Measurements from ENCODE around the gene PRKAR2B.
"Not testable (repeated sequence)": the region's sequence is repeated elsewhere in the genome, so short reads cannot be mapped to it uniquely, and the experiment has no call there.

PRKAR2B gene

DNA sequence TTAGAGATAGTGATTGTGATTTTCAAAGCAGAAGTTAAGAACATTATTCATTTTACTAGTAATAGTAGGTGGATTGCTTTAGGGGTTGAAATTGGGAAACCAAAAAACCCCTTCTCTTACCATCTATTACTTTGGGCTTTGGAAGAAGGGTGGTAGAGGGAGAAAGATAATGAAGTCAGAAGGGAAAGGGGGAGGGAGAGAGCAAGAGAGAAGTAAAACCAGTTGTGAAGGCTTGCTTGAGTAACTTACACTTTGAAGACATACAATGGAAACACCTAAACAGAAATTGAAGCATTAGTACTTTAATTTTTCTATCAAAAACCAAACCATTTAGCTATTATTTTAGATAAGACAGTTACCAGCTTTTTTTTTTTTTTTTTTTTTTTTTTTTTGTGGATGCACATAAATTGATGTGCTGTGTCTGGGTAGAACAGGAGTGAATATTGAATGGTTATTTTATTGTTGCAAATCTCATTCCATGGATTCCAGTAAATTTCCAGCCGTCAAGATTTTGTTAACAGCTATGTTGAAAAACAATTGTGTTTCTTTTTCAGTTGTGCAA, 5.5 kb downstream of the PRKAR2B start:
- H3K36me3 ChIP-seq (ENCODE audit: low read depth), result no peaks in the 10 kb centered on the region
- peaks cover 52% of the 10 kb centered on the region for H3K27me3 ChIP-seq (ENCODE audit: insufficient read depth, poor library complexity, severe bottlenecking)
- H3K4me1 ChIP-seq (ENCODE audit: insufficient read depth, poor library complexity, severe bottlenecking), result no peaks in the 10 kb centered on the region
- TF ChIP-seq, protein P1, sequence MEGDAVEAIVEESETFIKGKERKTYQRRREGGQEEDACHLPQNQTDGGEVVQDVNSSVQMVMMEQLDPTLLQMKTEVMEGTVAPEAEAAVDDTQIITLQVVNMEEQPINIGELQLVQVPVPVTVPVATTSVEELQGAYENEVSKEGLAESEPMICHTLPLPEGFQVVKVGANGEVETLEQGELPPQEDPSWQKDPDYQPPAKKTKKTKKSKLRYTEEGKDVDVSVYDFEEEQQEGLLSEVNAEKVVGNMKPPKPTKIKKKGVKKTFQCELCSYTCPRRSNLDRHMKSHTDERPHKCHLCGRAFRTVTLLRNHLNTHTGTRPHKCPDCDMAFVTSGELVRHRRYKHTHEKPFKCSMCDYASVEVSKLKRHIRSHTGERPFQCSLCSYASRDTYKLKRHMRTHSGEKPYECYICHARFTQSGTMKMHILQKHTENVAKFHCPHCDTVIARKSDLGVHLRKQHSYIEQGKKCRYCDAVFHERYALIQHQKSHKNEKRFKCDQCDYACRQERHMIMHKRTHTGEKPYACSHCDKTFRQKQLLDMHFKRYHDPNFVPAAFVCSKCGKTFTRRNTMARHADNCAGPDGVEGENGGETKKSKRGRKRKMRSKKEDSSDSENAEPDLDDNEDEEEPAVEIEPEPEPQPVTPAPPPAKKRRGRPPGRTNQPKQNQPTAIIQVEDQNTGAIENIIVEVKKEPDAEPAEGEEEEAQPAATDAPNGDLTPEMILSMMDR (IDR thresholded peaks at IDR 0.05; ENCODE audit: poor library complexity, severe bottlenecking), result no peak
- ATAC-seq (ENCODE audit: low read depth), result no peak
- no peak overlapping the region for H3K27ac ChIP-seq (ENCODE audit: poor library complexity, severe bottlenecking)
- no peak overlapping the region for H3K4me3 ChIP-seq (ENCODE audit: severe bottlenecking)
- no peaks in the 10 kb centered on the region for H3K9me3 ChIP-seq (ENCODE audit: severe bottlenecking)
- DNase-seq (ENCODE audit: low spot score), result no peak

DNA sequence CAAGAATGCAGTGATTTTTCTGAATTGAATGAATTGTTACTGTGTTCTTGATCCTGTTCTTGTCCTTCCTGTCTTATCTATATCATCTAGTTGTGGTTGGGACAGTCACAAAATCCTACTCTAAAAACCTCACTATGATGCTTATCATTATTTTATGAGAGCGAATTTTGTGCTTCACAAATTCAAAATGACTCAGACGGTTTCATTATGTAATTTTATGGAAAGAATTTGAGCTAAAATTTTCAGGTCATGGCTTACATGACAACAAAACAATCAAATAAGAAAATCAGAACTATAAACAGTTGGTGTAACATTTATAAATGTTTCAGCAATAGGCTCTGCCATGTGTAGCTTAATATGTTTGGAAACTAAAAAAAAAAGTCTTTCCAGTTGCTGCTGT, 6.9 kb downstream of the PRKAR2B start:
- no peak for ATAC-seq (ENCODE audit: low read depth)
- DNase-seq (ENCODE audit: low spot score), result no peak
- TF ChIP-seq, protein P1 (IDR thresholded peaks at IDR 0.05; ENCODE audit: poor library complexity, severe bottlenecking), result no peak

DNA sequence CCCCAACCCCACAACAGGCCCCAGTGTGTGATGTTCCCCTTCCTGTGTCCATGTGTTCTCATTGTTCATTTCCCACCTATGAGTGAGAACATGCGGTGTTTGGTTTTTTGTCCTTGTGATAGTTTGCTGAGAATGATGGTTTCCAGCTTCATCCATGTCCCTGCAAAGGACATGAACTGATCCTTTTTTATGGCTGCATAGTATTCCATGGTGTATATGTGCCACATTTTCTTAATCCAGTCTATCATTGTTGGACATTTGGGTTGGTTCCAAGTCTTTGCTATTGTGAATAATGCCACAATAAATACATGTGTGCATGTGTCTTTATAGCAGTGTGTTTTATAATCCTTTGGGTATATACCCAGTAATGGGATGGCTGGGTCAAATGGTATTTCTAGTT, 10.5 kb downstream of the PRKAR2B start:
- ATAC-seq (ENCODE audit: low read depth); H3K9me3 ChIP-seq (ENCODE audit: severe bottlenecking); H3K4me3 ChIP-seq (ENCODE audit: severe bottlenecking); H3K4me1 ChIP-seq (ENCODE audit: insufficient read depth, poor library complexity, severe bottlenecking); H3K36me3 ChIP-seq (ENCODE audit: low read depth); H3K27ac ChIP-seq (ENCODE audit: poor library complexity, severe bottlenecking); DNase-seq (ENCODE audit: low spot score): not testable (repeated sequence)
- H3K27me3 ChIP-seq (ENCODE audit: insufficient read depth, poor library complexity, severe bottlenecking), result peaks cover 31% of the 10 kb centered on the region

More for the DNA sequence above, 6.9 kb downstream of the PRKAR2B start:
- peaks cover 39% of the 10 kb centered on the region for H3K27me3 ChIP-seq (ENCODE audit: insufficient read depth, poor library complexity, severe bottlenecking)
- H3K36me3 ChIP-seq (ENCODE audit: low read depth), result no peaks in the 10 kb centered on the region
- H3K4me3 ChIP-seq (ENCODE audit: severe bottlenecking), result no peak overlapping the region
- no peaks in the 10 kb centered on the region for H3K9me3 ChIP-seq (ENCODE audit: severe bottlenecking)
- H3K27ac ChIP-seq (ENCODE audit: poor library complexity, severe bottlenecking), result no peak overlapping the region
- no peaks in the 10 kb centered on the region for H3K4me1 ChIP-seq (ENCODE audit: insufficient read depth, poor library complexity, severe bottlenecking)

DNA sequence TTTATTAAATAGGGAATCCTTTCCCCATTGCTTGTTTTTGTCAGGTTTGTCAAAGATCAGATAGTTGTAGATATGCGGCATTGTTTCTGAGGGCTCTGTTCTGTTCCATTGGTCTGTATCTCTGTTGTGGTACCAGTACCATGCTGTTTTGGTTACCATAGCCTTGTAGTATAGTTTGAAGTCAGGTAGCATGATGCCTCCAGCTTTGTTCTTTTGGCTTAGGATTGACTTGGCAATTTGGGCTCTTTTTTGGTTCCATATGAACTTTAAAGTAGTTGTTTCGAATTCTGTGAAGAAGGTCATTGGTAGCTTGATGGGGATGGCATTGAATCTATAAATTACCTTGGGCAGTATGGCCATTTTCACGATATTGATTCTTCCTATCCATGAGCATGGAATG, 11.6 kb downstream of the PRKAR2B start:
- H3K36me3 ChIP-seq (ENCODE audit: low read depth), result not testable (repeated sequence)

DNA sequence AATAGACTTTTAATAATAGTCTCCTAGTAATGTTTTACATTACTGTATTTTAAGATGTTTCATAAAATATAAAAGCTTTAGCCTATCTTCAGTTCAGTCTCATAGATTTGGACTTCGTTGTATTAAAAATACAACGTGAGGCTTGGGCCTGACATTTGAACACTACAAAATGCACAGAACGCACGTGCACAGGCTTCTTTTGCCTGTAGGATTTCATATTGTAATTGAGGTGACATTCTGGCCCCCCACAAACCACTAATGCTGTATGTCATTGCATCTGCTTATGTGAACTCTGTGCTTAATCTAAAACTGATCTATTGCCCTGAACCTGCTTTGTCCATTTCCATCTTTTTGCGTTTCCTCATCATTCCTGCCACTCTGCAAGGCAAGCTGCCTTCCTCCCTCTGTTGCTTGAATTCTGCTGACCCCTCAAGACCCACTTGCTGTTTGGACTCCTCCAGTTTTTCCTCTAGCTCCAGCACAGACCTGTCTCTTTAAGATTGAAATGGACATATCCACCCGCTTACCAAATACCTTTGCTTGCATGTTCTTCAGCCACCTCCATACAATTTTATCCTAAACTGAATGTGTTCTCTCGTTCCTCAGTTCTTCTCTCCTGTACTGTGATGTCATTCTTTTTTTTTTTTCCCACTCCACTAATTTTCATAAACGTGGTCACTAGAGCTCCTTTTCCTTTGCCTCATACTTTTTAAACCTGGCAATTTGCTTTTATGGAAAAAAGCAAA, 12.4 kb downstream of the PRKAR2B start:
- ATAC-seq (ENCODE audit: low read depth) (no peak), DNase-seq (ENCODE audit: low spot score) (no peak)
- no peaks in the 10 kb centered on the region for H3K9me3 ChIP-seq (ENCODE audit: severe bottlenecking)
- H3K36me3 ChIP-seq (ENCODE audit: low read depth), result no peaks in the 10 kb centered on the region
- H3K27me3 ChIP-seq (ENCODE audit: insufficient read depth, poor library complexity, severe bottlenecking), result peaks cover 31% of the 10 kb centered on the region
- no peak overlapping the region for H3K27ac ChIP-seq (ENCODE audit: poor library complexity, severe bottlenecking)
- TF ChIP-seq, protein P1 (IDR thresholded peaks at IDR 0.05; ENCODE audit: poor library complexity, severe bottlenecking), result no peak
- no peak overlapping the region for H3K4me3 ChIP-seq (ENCODE audit: severe bottlenecking)
- H3K4me1 ChIP-seq (ENCODE audit: insufficient read depth, poor library complexity, severe bottlenecking), result no peaks in the 10 kb centered on the region

More for the DNA sequence above, 11.6 kb downstream of the PRKAR2B start:
- H3K4me1 ChIP-seq (ENCODE audit: insufficient read depth, poor library complexity, severe bottlenecking); ATAC-seq (ENCODE audit: low read depth); H3K9me3 ChIP-seq (ENCODE audit: severe bottlenecking); H3K27ac ChIP-seq (ENCODE audit: poor library complexity, severe bottlenecking); DNase-seq (ENCODE audit: low spot score); H3K4me3 ChIP-seq (ENCODE audit: severe bottlenecking): not testable (repeated sequence)
- H3K27me3 ChIP-seq (ENCODE audit: insufficient read depth, poor library complexity, severe bottlenecking), result peaks cover 30% of the 10 kb centered on the region

DNA sequence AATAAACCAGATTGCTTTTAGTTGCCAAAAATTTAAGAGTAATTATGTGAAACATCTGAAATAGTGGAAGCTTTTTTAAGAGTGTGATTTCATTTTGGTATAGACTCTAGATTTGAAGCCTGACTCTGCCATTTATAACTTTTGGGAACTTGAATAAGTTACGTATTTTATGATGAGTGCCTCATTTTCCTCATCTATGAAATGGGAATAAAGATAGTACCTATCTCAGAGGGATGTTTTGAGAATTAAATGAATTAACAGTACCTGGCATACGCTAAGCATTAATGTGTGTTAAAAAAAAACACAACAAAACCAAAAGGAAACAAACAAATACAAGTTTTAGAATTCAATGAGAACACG, 12.9 kb downstream of the PRKAR2B start:
- Histone ChIP-seq H3K27me3 (ENCODE audit: insufficient read depth, poor library complexity, severe bottlenecking) (peaks cover 31% of the 10 kb centered on the region), H3K4me1 (ENCODE audit: insufficient read depth, poor library complexity, severe bottlenecking) (no peaks in the 10 kb centered on the region), H3K36me3 (ENCODE audit: low read depth) (no peaks in the 10 kb centered on the region), H3K9me3 (ENCODE audit: severe bottlenecking) (no peaks in the 10 kb centered on the region), H3K27ac (ENCODE audit: poor library complexity, severe bottlenecking) (no peak overlapping the region), H3K4me3 (ENCODE audit: severe bottlenecking) (no peak overlapping the region)
- TF ChIP-seq, protein P1 (IDR thresholded peaks at IDR 0.05; ENCODE audit: poor library complexity, severe bottlenecking), result no peak
- DNase-seq (ENCODE audit: low spot score) (no peak), ATAC-seq (ENCODE audit: low read depth) (no peak)

Data from RWPE2 (cell line).